Measurements from ENCODE around the gene TNIK.
A peak's percentile ranks its signal among the peaks of the same experiment; 100 is the strongest.
"Not testable (repeated sequence)": the region's sequence is repeated elsewhere in the genome, so short reads cannot be mapped to it uniquely, and the experiment has no call there.

Gene TNIK

DNA sequence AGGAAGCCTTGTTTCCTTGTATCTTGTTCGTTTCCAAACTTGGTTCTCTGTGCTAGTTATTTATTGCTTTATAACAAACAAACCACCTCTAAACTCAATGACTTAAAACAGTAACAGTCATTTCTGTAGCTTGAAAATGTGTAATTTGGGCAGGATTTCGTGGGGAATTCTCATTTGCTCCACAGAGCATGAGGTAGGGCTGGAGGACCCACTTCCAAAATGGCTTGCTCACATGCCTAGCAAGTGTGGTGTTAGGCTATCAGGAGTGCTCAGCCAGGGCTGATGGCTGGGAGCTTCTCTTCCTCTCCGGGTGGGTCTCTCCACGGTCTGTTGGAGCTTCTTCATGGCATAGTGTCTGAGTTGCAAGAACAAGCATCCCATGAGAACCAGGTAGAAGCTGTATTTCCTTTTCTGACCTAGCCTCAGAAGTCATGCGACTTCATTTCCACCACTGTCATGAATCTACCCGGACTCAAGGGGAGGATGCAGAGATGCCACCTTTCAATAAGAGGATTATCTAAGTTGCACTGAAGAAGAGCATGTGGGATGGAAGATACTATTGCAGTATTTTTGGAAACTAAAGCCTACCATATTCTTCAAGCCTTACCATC, 8.2 kb upstream of the TNIK start:
- DNase-seq = no peak

DNA sequence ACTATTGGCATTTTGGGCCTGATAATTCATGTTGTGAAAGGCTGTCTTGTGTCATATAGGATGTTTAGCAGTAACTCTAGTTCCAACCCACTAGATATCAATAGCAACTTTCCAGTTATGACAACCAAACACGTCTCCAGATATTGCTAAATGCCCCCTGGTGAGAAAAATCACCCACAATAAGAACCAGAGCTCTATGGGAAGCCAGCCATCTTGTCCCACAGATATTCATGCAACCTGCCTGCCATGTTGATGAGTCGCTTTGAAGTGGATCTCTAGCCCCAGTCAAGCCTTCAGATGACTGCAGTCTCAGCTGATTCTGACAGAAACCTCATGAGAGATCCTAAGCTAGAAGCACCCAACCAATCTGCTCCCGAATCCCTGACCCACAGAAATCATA, 5.6 kb upstream of the TNIK start:
- no peak for DNase-seq

DNA sequence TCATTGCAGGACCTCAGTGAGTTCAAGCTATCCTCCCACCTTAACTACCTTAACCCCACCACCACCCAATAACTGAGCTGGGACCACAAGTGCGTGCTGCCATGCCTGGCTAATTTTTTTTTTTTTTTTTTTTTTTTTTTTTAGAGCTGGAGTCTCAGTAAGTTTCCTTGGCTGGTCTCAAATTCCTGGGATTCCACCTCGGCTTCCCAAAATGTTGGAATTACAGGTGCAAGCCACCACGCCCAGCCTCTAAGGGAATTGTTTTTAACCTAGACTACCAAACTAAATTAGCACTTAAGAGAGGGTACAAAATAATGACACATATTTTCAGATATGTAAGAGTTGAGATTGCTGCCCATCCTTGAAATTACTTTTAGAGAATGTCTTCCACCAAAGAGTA, 4.3 kb upstream of the TNIK start:
- no peak for DNase-seq

DNA sequence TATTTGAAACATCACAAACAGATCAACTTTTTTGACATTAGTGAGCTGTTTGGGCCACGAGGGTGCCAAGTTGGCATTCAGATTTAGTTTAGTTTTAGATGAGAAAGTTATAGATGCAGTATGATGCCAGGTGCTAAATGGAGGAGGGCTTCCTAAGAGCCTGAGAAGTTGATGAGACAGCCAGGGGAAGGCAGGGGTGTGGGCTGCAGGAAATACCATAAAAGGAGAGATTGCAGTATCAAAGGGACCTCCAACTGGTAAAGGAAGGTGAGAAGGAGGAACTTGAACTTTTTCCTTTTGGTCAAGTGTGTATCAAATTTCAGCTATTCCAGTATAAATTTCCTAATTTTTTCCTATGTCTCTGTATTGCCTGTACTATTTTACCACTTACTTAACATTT, 2.0 kb upstream of the TNIK start:
- no peak for DNase-seq

DNA sequence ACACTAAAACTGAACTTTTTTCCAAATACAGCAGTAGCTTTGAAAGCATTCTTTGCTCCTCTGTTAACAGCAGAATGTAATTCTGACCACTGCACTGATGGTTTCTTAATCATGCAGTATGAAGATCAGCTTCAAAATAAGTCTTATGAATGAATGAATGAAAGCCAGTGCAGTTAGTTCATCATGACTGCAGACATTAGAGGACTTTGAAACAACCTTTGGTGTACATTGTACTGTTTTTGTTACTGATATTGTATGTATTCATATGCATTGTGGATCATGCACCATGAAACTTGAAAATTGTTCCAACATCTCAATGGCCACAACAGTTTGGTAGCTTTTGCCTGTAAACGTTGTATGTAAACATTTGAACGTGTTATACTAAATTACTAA, 1.3 kb upstream of the TNIK start:
- no peak for DNase-seq

DNA sequence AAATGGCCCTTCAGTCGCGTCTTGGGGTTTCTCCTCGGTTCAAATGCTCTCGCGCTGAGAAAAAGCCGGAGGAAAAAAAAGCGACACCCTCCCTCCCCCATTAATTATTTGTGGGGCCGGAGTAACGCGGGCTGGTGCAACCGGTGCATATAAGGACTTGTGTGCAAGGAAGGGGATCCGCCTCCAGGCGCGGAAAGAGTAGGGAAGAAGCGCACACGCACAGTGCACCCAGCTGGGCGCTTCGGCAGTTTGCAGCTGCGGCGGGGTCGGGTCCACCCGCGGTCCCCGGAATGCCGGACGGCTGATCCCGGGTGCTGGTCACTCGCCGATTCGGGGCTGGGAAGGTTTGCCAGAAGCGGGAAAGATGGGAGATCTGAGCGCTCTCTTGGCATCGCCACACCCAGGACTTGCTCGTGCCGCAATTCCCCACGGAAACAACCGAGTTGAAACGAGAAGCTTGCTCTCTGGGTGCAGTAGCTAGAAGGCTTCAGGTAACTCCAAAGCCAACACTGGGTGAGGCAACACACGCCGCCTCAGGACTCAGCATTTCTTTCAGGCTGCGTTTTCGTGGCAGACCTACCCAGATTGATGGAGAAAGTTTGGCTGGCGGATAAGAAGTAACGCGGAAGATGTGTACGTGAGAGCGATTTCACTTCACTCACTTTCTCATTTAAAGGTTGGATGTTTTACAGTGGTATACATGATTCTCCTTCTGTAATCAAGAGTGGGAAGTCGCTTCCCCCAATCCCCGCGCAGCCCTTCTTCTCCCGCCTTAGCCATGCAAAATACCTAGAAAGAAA, 720 bp upstream of the TNIK start:
- peak; percentile 82 for DNase-seq

DNA sequence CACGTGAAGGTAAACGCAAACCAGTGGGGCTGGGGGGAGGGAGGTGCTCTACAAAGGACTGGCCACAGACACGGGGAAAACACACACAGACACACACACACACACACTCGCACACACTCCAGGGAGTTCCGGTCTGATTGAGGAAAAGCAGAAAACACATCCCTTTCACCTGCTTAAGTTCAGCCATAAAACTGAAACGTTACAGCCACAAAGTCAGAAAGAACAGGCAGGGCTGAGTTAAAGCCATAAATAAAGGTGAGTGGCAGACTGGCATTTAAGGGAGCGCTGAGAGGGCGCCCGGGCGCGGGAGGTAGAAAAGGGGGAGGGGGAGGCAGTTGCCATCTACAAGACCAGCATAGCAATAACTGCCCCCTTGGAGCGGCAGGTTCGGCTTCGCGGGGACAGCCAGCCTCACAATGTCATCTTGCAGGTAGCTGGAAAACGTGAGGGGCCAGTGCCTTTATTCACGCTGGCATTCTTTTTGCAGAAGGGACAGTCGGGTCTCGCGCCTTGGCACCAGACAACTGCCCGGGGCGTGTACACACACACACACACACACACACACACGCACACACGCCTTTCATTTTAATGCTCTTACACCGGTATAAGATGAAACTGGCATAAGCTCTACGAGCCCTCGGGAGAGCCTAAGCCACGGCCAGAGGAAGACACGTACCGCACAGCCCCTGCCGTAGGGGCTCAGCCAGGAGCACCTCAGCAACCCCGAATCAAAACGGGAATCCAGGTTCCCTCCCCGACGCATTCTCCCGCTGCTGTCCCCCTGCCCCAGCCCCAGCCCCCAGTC, 866 bp downstream of the TNIK start:
- peak; percentile 73 for DNase-seq

DNA sequence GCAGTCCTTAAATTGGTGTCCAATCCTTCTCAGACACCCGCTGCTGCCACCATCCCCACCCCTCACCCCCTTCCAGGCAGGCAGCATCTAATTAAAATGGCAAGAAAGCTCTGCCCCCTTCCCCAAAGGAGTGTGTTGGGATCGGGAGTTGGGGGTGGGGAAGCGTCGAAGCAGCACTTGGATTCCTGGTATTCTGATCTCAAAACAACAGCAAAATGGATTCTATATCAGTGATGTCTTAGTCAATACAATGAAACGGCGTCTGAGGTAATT, 1.4 kb downstream of the TNIK start:
- peak; percentile 56 for DNase-seq

DNA sequence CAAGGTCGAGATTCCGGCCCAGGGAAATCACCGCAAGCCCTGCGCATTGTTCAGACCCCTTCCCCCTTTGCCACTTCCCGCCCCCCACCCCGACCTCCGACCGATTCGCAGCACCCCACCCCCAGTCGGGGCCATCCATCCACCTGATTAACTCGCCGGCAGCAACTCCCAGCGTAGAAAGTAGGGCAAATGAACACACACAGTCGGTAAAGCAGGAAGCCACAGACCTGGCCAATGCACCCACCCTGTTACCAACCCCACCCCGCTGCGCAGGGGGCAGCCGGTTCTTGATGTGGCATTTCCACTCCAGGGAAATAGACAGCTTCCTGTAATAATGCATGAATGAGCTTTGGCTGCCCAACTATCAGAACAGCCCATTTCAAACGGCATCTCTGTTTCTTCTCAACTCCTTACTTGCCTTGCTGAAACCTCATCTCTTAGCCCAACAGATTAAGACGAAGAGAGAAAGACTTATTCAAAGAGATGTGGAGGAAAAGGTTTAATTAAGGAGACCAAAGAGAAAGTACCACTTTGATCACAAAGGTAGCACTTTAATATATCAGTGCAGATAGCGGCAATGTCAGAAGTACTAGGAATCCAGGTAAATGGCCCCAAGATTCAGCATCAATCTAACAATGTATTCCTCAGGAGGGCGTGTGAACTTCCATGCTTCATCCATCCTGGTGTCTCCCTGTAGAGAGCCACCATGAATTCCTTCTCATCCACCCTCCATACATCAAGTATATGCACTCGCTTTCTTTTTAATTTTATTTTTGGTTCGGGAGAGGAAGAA, 1.9 kb downstream of the TNIK start:
- DNase-seq = no peak

DNA sequence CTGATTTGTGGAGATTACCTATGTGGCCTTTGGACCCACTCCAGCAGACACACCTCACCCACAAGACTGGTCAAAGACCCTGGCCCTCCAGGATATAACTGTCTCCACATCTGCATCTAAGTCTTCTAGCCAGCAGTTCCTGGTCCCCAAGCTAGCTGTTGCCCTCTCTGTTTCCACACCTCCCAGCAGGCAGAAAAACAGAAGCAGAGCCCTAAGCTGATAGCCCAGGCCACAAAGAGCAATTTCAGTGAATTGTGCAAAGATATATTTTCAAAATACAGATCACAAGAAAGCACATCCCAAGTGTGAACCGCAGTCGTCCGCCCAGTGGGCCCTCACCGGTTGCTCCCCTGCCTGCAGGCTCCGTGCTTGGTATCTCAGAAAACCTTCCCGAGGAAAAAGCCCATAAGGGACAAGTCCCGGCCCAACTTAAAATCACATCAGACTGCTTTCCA, 2.6 kb downstream of the TNIK start:
- no peak for DNase-seq

DNA sequence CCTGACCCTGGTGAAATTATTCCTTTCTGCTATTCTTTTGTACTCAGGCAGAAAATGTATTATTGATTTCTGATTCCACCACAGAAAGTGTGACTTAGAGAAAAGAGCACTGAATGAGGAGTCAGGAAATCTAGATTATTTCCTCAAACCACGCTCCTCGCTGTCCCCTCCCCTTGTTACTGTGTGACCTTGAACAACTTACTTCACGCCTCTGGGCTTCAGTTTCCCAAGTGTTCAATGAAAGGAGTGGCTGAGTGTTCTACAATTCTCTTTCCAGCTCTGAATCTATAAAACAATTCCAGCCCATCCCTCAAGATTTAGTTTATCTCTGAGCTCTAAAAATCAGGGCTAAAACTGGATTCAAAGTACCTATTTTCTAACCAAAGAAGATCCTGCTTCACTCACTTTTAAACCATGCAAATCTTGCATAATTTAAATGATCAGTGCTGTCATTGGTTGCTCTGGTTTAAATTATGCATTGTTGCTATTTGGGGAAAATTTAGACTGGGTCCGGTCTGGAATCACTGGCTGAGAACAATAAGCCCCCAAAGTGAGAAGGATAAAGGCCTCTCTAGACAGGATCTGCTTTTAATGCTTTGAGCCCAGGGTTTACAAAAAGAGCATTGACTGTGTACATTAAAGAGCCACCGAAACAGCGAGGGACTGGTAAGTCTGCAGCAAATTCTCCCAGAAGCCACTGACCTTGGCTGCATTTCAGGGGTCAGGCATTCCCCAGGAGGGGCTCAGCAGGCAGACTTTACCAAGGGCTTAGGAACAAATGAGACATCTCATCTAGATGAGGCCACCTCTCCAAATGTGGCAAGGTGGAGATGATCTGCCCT, 3.2 kb downstream of the TNIK start:
- no peak for DNase-seq

DNA sequence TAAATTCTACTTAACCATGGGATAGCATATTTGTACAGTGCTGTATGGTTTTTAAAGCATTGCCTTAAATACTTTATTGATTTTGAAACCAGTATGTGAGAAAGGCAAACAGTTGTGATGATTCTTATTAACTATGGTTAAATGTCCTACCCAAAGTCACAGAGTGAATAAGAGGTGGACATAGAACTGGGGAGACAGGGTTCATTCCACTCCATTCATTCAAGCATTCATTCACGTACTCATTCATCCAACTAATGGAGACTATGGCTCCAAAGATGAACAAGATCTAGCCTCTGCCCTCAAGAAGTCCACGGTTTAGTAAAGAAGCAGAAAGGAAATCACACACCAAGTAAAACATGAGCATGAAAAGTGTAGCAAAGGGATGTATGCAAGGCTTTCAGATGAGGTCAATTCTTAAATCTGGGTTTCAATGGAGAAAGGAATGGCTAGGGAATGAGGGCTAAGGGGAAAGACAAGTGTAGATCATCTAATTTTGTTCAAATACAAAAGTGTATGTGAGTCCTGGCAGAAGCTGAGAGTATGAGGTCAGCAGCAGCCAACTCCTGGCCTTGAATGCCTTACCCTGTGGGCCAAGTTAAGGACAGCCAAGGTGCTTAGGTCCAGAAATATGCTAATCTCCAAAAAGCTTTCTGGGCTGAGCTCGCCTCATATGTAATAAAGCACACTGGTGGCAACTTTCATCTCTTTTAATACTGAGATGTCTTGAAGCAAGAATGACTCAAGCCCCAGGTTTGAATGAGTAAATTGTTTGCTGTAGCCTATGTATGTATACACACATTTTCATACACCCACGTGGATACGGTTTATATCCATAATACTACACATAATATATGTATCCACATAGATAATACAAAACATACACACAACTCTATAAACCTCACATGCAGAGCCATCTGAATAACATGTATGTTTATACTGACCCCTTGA, 4.3 kb downstream of the TNIK start:
- DNase-seq = no peak

DNA sequence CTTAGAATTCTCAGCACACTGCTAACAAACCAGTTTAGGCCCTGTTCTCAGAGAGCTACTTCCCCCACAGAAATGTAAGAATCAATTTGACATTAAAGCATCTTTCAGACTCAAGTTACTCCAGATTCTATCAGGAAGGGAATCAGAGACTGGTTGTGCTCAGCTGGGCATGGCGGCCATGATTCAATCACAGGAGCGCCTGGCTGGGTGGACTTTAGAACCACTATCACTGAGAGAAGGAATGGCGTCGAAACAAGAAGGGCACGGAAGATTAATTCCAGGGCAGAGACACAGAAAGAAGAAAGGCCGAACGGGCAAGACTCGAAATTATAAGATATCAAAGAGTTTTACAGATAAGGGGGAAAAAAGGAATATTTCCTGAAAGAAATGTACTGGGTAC, 6.2 kb downstream of the TNIK start:
- DNase-seq = no peak

DNA sequence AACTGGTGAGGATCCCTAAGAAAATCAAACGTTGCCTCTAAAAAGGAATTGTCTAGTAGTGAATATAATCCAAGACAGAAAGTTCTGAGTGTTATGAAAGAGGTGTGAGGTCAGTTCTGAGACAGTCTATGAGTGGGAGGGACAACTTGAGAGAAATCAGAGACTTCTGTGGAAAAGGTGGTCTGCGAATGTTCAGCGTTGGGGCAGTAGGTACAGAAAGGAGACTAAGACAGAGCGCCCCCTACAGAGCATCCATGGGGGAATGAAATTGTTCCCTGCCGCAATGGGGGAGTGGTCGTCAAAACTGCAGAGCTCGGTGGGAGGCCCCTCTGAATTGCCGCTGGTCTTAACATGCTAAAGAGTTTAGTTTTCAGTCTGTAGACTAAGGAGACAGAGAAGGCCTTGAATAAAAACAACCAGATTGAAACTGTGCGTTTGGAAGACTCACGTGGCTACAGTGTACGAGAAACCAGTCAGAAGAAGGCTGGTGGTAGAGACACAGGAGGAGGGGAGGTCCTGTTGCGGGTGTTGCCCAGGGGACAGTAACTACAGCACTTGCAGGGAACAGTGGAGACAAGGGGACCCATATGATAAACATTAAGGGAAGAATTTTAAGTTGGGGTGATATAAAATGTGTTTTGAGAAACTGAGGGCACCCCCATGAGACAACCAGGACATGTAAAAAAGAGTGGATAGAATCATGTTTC, 6.9 kb downstream of the TNIK start:
- DNase-seq = no peak

DNA sequence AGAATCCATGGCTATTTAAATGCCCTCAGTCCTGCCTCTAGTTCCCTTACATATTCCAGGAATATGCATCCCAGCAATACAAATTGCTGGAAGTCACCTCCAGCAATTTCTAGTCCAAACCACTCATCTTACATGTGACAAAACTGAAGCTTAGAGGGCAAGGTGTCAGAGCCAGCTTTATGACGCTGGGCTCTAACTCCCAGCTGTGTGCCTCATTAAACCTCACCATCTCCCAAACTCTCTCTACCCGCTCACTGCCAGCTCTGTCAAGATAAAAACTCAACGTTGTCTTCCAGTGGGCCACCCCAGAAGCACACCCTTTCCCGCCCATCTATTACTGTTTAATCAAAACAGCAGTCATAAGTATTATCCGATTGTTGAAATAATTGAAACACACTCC, 7.9 kb downstream of the TNIK start:
- DNase-seq = no peak

DNA sequence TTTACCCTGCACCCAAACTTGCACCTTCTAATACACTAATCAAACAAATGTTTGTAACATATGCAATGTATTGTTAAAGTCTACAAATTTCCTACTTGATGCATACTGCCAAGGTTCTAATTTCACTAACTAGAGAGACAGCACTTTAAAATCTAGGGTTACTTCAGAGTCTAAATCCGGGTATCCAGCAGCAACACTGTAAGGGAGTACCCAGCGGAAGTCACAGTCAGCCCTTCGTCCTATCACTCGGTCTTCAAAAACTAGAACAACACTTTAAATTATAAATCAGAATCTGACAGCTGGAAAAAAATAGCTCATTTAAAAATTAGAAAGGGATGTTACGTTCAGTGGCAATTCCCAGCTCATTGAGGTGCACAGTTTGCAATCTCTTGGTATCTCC, 8.3 kb downstream of the TNIK start:
- DNase-seq = no peak

DNA sequence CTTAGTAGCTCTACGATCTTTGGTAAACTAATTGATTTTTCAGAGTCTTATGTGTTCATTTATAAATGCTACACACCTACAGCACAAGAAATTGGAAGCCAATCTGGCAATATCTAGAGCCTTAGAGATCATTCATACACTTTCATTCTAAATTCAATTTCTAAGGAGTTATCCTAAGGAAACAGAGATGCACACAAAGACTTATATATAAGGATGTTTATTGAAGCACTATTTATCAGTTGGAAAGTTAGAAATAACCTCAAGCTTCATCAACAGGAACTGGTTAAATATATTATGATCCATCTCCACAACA, 12.7 kb downstream of the TNIK start:
- not testable (repeated sequence) for DNase-seq

DNA sequence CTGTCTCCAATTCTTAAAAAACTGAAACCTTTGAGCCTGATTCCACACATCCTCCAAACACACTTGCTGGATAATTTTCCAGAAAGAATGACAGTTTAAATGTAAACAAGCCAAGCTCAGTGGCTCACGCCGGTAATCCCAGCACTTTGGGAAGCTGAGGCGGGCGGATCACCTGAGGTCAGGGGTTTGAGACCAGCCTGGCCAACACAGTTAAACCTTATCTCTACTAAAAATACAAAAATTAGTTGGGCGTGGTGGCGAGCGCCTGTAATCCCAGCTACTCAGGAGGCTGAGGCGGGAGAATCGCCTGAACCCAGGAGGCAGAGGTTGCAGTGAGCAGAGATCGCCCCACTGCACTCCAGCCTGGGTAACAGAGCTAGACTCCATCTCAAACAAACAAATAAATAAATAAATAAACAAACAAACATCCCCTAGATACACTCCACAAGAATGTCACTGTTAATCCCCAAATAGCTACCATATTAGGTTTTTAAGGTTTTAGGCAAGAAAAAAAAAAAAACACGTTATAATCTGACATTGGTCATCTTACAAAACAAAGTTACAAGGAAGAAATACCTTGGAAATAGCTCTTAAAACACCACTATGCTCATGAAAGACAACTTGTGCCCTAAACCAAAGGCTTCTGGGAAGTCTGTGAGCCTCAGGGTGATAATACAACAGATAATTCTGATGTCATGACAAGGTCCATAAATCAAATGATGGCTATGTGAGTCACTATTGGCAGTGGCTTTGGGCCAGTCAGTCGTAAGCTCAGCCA, 13.2 kb downstream of the TNIK start:
- no peak for DNase-seq

DNA sequence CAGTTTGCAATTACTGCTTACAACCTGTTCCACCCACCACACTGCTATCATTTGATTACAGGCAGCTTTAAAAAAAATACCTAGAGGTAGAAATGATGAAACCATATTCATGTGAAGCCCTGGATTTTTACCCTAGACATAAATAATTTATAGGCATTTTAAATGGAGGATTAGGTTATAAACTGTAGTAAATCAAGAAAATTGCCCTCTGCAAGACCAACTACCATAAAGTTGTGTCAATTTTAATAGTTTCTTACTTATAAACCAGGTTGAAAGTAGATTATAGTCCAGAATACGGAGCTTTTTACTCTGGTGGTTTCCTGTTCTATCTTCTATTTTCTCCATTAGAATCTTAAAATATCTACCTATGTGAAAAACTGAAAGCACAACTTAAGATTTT, 13.9 kb downstream of the TNIK start:
- no peak for DNase-seq

DNA sequence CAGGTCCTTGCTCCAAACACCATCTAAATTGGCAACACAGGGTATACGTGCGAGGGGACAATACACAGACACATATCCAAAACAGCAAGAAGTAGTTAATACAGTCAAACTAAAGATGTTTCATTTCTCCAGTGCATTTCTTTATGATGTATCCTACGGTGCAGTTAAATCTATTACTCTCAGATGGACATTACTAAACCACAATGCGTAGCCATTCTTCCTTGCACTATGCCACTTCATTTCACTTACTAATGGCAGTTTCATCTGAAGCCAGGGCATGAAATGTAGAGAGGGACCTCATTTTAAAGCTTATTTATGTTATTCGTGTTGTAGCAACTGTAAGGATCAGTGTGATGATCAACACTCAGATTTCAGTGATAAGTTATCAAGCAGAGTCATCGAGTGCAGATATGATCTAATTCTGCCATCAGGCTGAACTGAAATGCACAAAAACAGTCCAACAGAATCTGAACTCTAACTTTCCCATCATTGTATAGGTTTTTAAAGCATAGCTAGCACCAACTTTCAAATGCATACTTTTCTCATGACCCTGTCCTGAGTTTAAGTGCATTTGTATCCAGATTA, 14.5 kb downstream of the TNIK start:
- DNase-seq = no peak
